Body of pancreas (tissue), 4 donors: ENCODE results near the gene C9orf152. TPM values are rescaled to one million over a fixed set of nuclear protein-coding genes. Genes with fewer than 3 reads are reported as not detected.

ENCODE experiments used
- ATAC-seq: fragments of 150-250 bp; one replicate; pipeline ENCODE4 v1.9.1; 2016
- DNase-seq, 4 donors: peaks; one replicate each; pipeline ENCODE4 v3.0.0-alpha.2; 2019
- H3K27ac ChIP-seq, 4 donors: fragments of 200-600 bp; sonication (generic); 1 replicate in 3 of 4; 2 replicates in 1 of 4; pipeline versions ENCODE4 v1.5.1 to v1.6.1; 2016 to 2019; ENCODE audit warnings: mild to moderate bottlenecking in 1 of 4, mixed read lengths in 1 of 4, moderate library complexity in 1 of 4
- H3K27me3 ChIP-seq, 2 donors: fragments of 200-600 bp; sonication (generic); one replicate each; pipeline ENCODE4 v1.6.0; 2016; ENCODE audit warnings: mild to moderate bottlenecking in 1 of 2
- H3K36me3 ChIP-seq, 2 donors: fragments of 200-600 bp; sonication (generic); replicated peaks in 1 of 2; 2 replicates each; pipeline ENCODE4 v1.5.1; 2016; ENCODE audit warnings: low read depth in 2 of 2; ENCODE audit not compliant: insufficient read depth in 1 of 2
- H3K4me1 ChIP-seq: fragments of 200-600 bp; sonication (generic); one replicate; pipeline ENCODE4 v1.6.0; 2016
- H3K4me3 ChIP-seq, 2 donors: fragments of 200-600 bp; sonication (generic); 1 replicate in 1 of 2; 2 replicates in 1 of 2; pipeline ENCODE4 v1.5.1; 2016 to 2019
- H3K9me3 ChIP-seq, 3 donors: fragments of 200-600 bp; sonication (generic); 1 replicate in 2 of 3; 2 replicates in 1 of 3; pipeline ENCODE4 v1.5.1; 2016
- CTCF ChIP-seq, 7 experiments: fragments of 450-650 bp in 4 of 7; fragments of 200-600 bp in 3 of 7; sonication (generic) in 3 of 7; IDR thresholded peaks; one replicate each; pipeline ENCODE4 v1.5.1; 2016 to 2019; ENCODE audit warnings: antibody characterized with exemption in 7 of 7
- POLR2A ChIP-seq, 3 donors: fragments of 450-650 bp; IDR thresholded peaks; one replicate each; pipeline ENCODE4 v1.6.1; 2016; ENCODE audit warnings: antibody characterized with exemption in 3 of 3, mild to moderate bottlenecking in 2 of 3
- WGBS, 2 donors: methylation state at CpG; one replicate each; pipeline ENCODE4 v1.1.5; 2017; 5-methylcytosine and 5-hydroxymethylcytosine counted together
- intact Hi-C: fragments of 100-400 bp; cut with DNase I; formaldehyde crosslinking; loops from one replicate; pipeline ENCODE4 v1.15.1; 2023
- total RNA-seq, 2 donors: library from RNA; depleted of rRNA; stranded (reverse); fragments of >200 nt; gene quantifications; one replicate each; pipeline ENCODE4 v1.1.0, GENCODE V29; 2016

The C9orf152 gene
- total RNA-seq, 2 donors from 2014 or later, result 0.33 to 3.4 TPM

DNA sequence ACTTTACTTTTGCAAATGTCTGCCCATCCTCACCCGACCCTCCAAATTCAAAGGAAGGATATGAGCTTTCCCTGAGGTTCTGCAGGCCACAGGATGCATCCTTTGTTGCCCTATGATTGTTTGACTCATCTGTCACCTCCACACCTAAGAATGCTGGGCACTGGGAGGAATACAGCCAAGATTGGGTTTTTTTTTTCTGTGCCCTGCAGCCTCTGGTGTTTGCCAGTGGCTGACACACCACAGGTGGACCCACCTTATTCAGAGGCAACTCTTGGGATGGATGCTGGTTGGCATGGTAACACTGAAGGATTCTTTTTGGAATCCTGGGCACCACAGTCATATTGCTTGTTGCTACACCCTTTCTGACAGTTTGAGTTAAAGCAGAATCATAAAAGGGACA, 29.7 kb downstream of the C9orf152 start:
- no peak for DNase-seq
- no peaks in the 10 kb centered on the region for H3K27me3 ChIP-seq
- no peaks in the 10 kb centered on the region for H3K9me3 ChIP-seq
- 42 to 67% methylated on average over 1 of the region's 1 CpG for WGBS, 2 donors
- no peak for ATAC-seq
- H3K36me3 ChIP-seq, result no peaks in the 10 kb centered on the region
- H3K4me1 ChIP-seq, result peaks cover 5% of the 10 kb centered on the region
- H3K4me3 ChIP-seq, result no peak overlapping the region
- intact Hi-C loops, result loop anchor here (10.0 kb wide), 2 partner anchors 47 to 777 kb away; no protein-coding TSS in a partner anchor
- H3K27ac ChIP-seq, result no peak overlapping the region
- TF ChIP-seq CTCF (IDR thresholded peaks at IDR 0.05) (no peak), POLR2A (IDR thresholded peaks at IDR 0.05) (no peak)

DNA sequence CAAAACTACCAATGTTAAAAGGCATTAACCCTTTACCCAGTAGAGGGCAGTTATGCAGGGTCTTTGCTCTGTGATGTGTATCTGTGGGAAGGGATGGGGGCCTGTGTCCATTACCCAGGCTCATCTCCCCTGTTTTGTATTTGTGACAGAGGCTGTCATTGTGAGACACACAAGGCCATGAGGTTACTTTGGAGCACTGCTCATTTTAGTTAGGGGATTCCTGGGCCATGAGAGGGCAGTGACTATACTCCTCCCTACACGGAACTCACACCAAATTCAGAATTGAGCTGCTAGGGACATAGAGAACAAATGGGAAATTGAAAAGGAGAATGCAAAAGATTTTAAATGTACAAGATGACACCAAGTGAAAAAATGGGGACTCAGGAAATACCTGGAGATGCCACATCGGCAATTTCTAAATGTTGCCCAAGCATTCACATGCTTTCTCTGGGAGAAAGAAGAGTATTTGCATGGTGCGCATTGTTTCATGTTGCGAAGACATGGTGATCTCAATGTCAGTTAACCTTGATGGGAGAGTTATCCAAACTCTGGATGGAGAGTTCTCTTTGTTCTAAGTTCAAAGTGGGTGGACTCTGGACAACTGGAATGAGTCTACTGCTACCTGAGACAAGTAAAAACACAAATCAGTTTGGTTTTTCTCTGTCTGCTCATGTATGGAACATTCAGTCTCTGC, 32.5 kb downstream of the C9orf152 start:
- intact Hi-C loops, result loop anchor here (10.0 kb wide), 2 partner anchors 49 to 779 kb away; no protein-coding TSS in a partner anchor
- no peaks in the 10 kb centered on the region for H3K9me3 ChIP-seq
- WGBS, 2 donors, result 85 to 93% methylated on average over 4 of the region's 4 CpGs
- TF ChIP-seq POLR2A (IDR thresholded peaks at IDR 0.05) (no peak), CTCF (IDR thresholded peaks at IDR 0.05) (no peak)
- H3K4me1 ChIP-seq, result peaks cover 5% of the 10 kb centered on the region
- no peaks in the 10 kb centered on the region for H3K36me3 ChIP-seq
- H3K27me3 ChIP-seq, result no peaks in the 10 kb centered on the region
- DNase-seq (no peak), ATAC-seq (no peak)
- no peak overlapping the region for H3K4me3 ChIP-seq
- no peak overlapping the region for H3K27ac ChIP-seq

- DNase-seq (no peak), ATAC-seq (no peak)
- no peaks in the 10 kb centered on the region for H3K9me3 ChIP-seq
- TF ChIP-seq CTCF (IDR thresholded peaks at IDR 0.05) (no peak), POLR2A (IDR thresholded peaks at IDR 0.05) (no peak)
- no peak overlapping the region for H3K4me3 ChIP-seq
- no peaks in the 10 kb centered on the region for H3K27me3 ChIP-seq
- intact Hi-C loops, result loop anchor here (10.0 kb wide), 2 partner anchors 52 to 782 kb away; no protein-coding TSS in a partner anchor
- peaks cover 5% of the 10 kb centered on the region for H3K4me1 ChIP-seq
- H3K27ac ChIP-seq, result no peak overlapping the region
- WGBS, 2 donors, result 64 to 70% methylated on average over 7 of the region's 7 CpGs
- H3K36me3 ChIP-seq, result no peaks in the 10 kb centered on the region
Observed at GRCh38 chr9:110173322-110173642, 34.7 kb downstream of the C9orf152 start.

DNA sequence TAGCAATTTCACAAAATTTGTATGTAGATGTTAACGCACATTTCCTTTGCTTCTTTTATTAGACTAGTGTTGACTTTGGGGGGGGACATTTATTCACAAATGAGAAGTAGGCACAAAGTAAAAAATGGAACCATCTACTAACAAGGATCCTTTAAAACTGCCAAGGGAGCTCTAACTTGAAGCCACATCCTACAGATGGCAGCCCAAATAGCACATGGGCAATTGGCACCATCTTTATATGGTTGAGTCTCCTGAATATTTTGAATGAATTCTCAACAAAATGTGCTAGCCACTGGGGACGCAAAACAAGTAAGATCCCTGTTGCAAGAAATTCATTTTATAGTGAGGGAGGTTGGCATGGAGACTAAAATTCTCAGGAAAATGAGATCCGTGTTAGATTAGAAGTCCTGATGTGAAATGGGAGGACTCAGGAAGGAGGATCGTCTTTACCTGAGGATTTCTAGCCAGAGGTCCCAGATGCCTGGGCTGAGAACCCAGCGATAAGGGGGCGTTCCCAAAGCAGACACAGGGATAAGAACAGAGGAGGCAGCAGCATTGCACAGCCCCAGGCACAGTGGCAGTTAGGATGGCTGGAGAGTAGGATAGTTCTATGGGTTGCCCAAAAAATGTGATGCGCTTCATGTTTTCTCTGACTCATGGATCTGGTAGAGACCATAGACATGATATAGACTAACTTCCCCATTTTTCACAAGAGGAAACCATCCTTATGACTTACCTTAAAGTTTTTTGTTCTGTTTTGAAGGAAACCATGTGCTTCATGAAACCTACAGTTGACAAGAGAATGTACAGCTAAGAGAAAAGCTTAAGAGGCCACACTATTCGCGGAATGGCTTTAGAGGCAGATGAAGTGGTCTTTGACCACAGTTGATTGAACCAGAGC, 37.4 kb downstream of the C9orf152 start:
- intact Hi-C loops, result loop anchor here (10.0 kb wide), 2 partner anchors 54 to 784 kb away; no protein-coding TSS in a partner anchor
- Histone ChIP-seq H3K27ac (no peak overlapping the region), H3K27me3 (no peaks in the 10 kb centered on the region), H3K4me3 (no peak overlapping the region), H3K36me3 (no peaks in the 10 kb centered on the region), H3K4me1 (peaks cover 5% of the 10 kb centered on the region), H3K9me3 (no peaks in the 10 kb centered on the region)
- TF ChIP-seq POLR2A (IDR thresholded peaks at IDR 0.05) (no peak), CTCF (IDR thresholded peaks at IDR 0.05) (no peak)
- no peak for DNase-seq
- no peak for ATAC-seq
- WGBS, 2 donors, result 76 to 82% methylated on average over 9 of the region's 9 CpGs
